Cerebellar nuclear complex (tissue), 1 donor: ENCODE data around the gene PSMA2.

Experiments used
- DNase-seq, 2 experiments: peaks; one replicate each; lab custom pipeline; 2025; lab: John Stamatoyannopoulos, UW

PSMA2 gene

GRCh38 chr7:42940985-42941847 is 9.2 kb upstream of the PSMA2 start:
- DNase-seq, result peak; percentile 16 to 69

DNA sequence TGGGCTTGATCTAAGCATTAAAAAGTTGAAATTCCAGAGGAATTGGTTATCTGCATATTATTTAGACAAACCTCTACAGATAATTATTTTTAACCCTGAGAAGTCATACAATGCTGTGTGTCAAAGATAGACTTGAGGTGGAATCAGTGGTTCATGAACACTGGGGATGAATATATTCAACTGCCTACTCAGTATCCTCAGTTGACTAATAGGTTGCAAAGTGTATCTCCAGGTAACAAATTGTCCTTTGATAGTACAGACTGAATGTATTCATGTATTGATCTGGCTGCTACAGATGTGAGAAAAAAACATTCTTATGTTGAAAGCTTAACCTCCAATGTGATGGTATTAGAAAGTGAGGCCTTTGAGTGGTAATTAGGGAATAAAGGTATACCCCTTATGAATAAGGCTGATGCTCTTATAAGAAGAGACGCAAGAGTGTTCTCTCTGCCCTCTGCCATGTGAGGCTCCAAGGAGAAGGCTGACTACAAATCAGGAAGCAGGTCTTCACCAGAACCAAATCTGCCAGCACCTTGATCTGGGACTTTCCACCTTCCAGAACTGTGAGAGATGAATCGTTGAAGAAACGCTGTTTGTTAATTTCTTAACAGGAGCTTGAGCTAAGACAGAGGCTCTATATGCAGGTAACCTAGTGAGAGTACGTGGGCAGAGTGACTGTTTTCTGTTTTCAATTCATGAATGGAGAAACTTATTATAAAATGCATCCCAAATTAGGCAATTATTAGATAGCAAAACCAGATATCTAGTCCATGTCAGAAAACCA is 7.7 kb upstream of the PSMA2 start:
- no peak for DNase-seq

DNA sequence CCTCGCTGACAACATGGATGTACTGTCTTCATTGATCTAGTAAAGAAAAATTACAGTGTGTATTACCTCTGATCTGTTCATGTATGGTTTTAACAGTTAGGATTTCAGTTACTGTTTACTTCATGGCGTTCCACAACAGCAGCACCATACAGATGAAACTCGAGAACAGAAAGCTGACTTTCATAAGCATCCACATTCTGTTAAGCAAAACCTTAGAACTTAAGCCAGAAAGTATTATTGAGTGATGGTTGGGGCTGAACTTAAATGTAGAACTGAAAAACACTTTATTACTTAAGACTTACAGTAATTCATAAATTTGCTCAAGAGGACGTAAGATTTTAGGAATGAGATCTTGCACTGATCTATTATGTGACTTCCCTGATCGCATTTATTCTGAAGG is 3.9 kb upstream of the PSMA2 start:
- no peak for DNase-seq

- no peak for DNase-seq
Measured at GRCh38 chr7:42934291-42934690, 2.3 kb upstream of the PSMA2 start.

- no peak for DNase-seq
Measured at GRCh38 chr7:42932811-42933591, 1.0 kb upstream of the PSMA2 start.

DNA sequence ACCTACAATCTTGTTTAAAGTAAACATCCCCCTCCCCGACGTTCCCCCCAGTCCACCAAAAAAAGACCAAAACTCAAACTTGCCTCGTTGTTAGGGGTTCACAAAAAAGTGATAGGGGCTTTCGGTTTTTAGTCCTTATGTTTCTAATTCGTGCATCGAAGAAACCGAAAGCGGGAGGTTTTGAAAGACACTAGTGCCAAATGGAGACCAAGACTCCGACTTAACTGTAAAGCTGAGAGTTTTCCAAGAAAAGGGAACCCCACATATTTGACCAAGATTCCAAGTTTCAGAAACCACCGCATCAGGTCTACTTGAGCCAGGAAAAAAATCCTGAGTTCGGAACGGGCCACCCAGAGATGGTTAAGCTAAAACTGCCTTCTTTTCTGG is 534 bp downstream of the PSMA2 start:
- no peak for DNase-seq

DNA sequence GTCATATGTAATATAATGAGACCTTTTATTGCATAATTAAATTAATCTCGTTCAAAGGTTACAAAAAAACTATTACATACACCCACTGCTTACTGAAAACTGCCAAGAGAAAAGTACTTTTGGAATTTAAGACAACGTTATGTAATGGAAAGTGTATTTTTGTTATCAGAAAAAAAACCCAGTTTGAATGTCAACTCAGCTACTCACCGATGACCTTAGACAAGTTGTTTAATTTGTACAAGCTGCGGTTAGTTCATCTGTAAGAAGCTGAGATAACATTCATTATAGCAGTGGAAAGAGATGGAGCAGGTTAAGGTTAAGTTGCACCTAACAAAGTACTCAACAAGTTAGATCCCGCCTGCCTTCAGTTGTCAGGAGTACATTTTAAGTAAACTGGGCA is 1.1 kb downstream of the PSMA2 start:
- DNase-seq, result no peak

DNA sequence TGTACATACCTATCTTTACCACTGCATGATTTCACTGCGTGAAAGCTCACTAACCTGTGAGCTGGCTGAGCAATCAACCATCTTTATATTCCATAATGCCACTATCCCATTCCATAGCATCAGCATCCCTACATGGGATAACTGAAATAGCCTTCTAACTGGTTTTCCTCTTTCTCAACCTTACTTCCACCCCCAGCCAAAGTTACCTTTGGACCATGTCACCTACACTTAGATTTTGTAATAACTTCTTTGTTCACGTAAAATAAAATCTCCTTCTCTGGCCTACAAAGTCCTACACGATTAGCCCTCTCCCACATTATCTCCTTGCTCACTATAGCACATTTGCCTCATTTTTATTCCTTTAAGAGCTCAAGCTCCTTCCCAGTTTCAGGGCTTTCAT is 2.5 kb downstream of the PSMA2 start:
- DNase-seq, result no peak

GRCh38 chr7:42928754-42929153 is 3.2 kb downstream of the PSMA2 start:
- no peak for DNase-seq

DNA sequence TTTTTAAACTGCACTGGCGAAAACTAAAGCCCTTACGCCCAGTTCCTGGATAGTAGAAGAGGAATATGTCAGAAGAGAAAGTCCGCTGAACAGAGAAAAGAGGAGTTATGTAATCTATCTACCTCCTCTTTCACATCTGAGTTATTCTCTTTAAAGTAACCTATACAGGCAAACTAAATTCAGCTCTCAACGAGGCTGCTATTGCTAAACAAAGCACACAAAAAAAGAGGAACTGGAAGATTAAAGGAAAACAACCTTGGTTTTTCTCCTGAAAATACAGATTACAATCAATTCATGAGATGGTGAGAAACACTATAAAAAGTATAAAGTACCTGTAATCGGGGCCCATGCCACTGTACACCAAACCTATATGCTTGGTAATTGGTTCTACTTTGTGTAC is 5.8 kb downstream of the PSMA2 start:
- DNase-seq, result no peak

GRCh38 chr7:42925630-42926029 is 6.3 kb downstream of the PSMA2 start:
- no peak for DNase-seq

DNA sequence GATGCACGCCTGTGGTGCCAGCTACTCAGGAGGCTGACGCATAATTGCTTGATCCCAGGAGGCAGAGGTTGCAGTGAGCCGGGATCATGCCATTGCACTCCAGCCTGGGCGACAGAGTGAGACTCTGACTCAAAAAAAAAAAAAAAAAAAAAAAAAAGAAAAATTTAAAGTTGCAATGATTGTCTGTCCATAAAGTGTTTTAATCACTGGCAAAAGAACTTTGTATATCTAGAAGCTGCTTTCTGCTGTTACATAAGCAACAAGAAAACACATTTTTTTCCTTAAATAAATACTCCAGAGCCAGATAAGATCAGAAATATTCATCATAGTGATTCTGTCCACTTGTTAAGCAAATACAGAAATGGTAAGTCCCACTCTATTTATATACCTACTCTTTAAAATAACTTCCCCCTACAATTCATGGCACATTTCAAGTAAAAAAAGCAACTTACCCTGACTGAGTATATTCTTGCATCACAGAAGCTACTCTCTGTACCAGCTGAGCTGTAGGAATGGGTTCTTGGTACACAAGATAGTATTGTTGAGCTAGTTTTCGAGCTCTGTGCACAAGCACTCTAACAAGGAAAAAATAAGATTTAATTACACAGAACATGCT is 7.6 kb downstream of the PSMA2 start:
- DNase-seq, result no peak

DNA sequence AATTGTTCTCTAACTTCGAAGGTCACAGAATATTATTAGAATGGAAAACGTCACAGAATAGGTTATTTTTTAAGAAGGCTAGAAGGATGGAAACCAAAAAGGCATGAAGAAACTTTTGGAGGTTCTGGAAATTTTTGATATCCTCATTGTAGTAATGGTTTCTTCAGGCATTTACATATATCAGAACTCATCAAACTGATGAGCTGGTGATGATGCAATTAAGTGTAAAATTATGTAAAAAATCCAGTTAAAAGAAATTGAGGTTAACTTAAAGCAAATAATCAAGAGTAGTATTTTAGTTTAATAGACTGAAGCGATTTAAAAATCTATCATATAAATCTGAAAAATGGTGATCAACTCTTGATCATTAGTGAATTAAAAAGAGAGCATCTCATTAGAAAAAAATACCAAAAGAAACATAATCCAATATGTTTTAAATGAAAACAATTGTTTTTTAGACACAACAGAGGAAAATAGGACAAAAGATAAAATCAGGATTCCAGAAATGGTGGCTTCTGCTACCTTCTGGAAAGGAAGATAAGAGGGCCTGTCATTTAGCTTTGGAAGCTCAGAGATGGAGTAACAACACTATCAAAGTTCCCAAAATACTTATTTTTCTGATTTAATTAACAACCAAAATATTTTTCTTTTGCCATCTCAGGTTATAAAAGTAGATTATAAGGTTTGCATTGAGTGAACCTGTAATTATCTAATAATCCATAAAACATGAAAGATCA is 9.8 kb downstream of the PSMA2 start:
- no peak for DNase-seq

DNA sequence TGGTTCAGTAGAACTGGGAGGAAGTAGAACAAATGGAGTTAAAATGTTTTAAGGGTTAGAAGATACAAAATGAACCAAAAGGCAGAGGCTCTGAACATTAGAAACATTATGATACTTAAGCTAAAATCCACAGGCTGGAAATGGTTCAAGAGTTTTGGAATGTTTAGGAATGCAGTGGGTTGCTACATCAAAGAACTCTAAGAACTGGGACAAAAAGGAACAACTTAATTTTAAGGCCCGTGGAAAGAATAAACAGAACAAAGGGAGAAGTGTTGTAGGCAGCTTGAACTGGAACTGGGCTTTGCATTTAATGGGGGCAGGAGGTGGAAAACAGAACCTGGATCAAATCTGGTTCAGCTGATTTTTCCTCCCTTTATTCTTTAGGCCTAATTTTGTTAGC is 16.6 kb downstream of the PSMA2 start:
- no peak for DNase-seq

DNA sequence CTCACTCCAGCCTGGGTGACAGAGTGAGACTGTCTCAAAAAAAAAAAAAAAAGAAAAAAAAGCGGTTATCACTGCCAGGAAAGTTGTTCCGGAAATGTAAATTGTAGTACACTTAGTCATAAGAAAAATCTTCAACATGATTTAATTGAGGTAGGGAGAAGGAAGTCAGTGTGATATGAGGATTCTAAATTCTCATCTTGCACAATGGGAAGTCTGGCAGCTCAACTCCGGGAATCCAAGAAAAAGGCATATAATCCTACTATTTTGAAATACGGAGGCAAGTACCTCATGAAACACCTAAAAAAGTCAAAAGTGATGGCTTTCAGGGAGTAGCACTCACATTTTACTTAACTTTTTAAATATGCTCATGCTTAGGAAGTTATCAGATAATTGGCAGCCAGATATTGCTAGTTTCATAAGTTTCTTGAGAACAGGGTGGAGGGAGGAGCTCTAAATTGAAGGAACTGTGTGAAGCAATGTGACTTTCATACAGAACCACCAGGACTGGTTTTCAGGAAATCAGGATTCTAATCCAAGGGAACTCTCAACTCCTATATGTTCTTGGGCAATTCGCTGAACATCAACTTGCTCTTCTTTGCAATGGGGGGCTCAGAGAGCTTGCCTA is 17.4 kb downstream of the PSMA2 start:
- DNase-seq, result no peak

- DNase-seq, result no peak
Measured at GRCh38 chr7:42914009-42914408, 18.0 kb downstream of the PSMA2 start.

DNA sequence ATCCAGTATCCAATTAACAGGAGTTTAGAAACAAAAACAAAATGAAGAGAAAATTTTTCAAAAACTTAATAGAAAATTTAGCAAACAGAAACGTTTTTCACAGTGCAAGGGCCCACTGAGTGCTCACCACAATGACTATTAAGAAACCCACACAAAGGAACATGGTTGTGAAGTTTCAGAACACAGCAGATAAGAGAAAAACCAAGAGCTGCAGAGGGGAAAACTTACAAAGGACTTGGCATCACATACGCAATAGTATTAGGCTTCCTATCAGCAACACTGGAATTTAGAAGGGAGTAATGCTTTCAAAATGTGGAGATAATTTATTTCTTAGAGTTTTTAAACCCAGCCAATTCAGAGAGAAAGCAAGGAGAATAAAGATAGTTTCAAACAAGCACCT is 18.4 kb downstream of the PSMA2 start:
- DNase-seq, result no peak

DNA sequence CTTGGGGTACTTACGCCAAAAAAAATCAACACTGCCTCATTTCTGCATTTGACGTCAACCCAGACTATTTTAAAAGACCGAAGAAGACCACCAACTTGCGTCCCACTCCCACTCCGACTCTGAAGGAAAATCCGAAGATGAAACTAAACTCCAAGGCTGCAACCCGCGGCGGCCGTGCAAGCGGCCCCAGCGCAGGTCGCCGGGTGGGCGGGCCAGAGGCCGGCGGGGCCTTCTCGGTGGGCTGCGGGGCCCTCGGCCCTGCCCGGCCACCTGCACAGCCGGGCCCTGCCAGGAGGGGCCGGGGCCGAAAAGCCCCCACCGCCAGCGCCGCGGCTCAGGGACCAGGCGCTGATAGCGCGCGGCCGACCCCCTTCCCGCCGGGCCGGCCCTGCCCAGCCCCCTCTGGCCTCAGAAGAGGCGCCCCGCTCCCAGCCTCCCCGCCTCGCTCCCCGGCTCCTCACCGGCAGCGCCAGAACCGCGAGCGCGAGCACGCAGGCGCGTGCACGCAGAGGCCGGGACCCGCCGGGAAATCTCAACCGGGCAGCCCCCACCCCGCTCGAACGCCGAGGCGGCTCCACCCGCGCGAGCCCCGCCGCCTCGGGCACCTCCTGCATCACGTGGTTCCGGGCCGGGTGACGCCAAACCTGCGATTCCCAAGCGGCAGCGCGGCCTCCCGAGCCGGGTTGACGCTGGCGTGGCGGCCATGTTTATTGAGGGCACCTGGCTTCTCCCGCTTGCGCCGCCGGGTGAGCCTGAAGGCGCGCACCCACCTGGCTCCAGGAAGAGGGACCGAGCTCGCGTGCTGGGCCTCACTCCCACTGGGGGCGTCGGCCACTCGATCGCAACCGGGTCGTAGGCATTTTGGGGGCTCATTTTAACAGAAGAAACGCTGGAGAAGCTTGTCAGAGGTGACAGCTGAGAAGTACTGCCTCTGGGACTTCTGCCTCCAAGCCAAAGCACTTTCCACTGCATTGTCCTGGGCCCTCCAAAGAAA is 20.2 kb downstream of the PSMA2 start, which contains the start of gene C7orf25:
C7orf25 (minus strand) TSS at position 617 of the 994 bp plus-strand sequence. CDS start 1,170 bp downstream, outside the sequence.
- peak; percentile 40 to 93 for DNase-seq

- no peak for DNase-seq
Measured at GRCh38 chr7:42910306-42910705, 21.7 kb downstream of the PSMA2 start.

- no peak for DNase-seq
Measured at GRCh38 chr7:42907316-42907715, 24.7 kb downstream of the PSMA2 start.
